ENCODE measurements around the gene LNX1.
"Not testable (repeated sequence)": the region's sequence is repeated elsewhere in the genome, so short reads cannot be mapped to it uniquely, and the experiment has no call there.

Gene LNX1

DNA sequence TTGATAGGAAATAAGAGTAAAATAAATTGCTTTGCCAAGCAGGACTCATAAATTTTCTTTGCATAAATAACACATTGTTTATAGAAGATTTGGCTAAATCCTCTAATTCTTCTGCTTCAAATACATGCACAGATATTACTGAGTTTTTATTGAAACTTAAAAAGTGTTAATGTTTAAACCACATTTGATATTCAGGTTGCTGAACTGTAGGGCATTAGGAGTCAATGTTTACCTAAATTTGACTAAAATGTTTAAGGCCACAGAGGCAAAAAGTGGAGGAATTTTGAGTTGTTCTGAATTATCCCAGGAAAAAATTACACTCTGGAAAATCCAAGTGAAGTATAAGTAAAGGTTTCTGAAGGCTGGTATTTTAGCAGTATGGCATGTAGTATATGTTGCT lies 135.1 kb downstream of the LNX1 start:
- DNase-seq: no peak

DNA sequence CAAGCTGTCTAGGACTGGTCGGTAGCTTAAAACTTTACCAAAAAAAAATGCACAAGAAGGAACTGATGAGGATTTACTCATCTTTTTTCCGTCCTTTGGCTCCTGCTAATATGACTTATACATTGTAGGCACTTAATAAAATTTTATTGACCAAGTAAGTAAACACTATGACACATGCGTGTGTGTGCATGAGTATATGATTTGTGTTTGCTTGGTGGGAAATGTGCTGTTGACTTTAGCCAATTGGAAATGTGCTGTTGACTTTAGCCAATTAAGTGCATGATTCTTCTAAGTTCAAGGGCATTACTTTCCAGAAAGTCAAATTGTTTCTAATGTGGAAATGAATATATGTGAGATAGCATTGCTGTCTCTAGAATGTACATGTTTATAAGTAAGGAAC lies 135.5 kb downstream of the LNX1 start:
- no peak for DNase-seq

DNA sequence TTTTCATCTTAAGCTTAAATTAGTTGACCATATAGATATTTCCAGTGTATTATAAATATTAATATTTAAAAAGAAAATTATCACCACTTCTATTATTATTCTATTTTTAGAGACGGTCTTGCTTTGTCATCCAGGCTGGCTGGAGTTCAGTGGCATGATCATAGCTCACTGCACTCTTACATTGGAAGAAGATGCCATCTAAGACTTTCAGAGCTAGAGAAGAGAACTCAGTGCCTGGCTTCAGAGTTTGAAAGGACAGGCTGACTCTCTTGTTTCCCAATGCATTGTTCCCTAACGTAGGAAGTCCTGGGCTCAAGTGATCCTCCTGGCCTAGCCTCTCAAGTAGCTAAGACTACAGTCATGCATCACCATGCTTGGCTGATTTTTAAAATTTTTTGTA lies 137.9 kb downstream of the LNX1 start:
- DNase-seq: no peak

DNA sequence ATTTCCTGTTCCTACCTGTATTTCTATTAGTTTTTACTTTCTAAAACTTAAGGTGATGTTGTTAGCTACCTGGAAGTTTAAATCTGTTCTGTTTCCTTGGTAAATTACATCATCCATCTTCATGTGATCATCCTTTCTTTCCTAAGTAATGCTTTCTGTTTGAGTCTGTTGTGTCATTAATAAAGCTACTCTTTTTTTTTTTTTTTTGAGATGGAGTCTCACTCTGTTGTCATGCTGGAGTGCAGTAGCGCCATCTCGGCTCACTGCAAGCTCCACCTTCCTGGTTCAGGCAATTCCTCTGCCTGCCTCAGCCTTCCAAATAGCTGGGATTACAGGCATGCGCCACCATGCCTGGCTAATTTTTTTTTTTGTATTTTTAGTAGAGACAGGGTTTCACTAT lies 140.5 kb downstream of the LNX1 start:
- peak; percentile 2 for DNase-seq

DNA sequence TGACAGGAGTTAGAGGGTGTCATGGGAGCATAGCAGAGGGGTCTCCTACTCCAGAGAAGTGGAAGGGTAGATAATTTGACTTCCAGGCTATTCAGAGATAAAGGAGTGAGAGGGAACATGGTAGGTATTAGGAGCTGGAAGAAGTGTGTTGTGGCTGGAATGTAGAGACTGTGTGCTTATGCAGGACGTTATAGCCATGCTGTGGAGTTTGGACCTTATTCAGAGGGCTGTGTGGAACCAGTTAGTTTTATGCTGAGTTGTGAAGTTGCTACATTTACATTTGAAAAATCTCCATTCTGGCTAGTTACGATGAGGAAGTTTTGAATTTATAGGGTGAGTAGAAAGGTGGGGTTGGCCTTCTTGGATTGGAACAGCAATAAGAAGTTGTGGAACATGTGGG lies 146.3 kb downstream of the LNX1 start:
- DNase-seq: no peak

- no peak for DNase-seq
Measured at GRCh38 chr4:53441564-53441963, 149.7 kb downstream of the LNX1 start.

- no peak for DNase-seq
Measured at GRCh38 chr4:53436251-53436650, 155.0 kb downstream of the LNX1 start.

GRCh38 chr4:53432528-53433424 lies 158.5 kb downstream of the LNX1 start:
- DNase-seq: no peak

GRCh38 chr4:53431052-53431451 lies 160.2 kb downstream of the LNX1 start:
- DNase-seq: no peak

DNA sequence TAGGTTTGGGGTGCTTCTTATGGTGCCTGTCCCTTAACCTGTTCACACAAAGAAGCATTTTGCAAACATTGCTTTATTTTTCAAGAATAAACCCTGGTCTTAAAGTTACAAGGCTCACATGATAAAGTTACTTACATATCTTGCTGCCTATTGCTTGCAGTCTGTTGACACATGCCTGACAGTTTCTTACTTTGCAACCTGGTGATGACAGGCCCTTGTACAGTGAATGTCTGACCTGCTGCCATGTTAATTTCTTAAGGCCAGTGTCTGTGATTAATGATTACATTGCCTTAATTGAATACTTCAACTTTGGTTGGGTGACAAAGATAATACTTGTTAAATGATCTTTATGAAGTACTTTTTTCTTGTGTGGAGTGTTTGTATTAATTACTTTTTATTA lies 163.9 kb downstream of the LNX1 start:
- no peak for DNase-seq

GRCh38 chr4:53424280-53424679 lies 167.0 kb downstream of the LNX1 start:
- no peak for DNase-seq

DNA sequence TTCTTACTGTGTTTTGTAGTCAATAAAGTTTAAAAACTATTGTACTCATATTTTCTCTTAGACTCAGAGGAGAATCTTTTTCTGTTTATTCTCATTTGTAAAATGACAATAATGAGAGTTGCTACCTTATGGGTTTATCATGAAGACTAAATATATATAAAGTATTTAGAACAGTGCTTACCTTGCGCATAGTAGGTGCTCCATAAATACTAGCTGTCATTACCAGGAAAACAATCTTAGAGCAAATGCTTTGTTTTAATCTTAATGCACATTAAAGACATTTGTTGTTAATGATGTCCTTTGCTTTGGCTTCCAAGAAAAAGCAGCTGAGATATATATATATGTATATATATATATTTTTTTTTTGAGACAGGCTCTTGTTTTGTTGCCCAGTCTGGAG lies 168.9 kb downstream of the LNX1 start:
- DNase-seq: no peak

DNA sequence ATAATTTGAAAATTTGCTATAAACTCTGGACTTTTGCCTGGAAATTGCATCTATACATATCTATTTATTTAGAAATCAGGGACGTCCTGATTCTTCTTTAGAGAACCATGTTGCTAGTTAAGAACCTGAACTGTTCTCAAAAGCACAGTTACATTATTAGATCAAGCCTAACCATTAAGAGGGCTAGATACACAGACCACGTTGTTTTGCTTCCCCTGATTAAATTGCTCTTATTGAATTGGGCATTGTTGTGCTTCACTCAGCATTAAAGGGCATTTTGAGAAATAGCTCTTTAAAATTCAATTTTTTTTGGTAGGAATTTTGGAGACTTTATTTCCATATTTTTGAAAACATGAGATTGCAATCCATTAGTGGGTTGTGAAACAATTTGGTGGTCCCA lies 169.5 kb downstream of the LNX1 start:
- no peak for DNase-seq

- no peak for DNase-seq
Measured at GRCh38 chr4:53419208-53419607, 172.1 kb downstream of the LNX1 start.

DNA sequence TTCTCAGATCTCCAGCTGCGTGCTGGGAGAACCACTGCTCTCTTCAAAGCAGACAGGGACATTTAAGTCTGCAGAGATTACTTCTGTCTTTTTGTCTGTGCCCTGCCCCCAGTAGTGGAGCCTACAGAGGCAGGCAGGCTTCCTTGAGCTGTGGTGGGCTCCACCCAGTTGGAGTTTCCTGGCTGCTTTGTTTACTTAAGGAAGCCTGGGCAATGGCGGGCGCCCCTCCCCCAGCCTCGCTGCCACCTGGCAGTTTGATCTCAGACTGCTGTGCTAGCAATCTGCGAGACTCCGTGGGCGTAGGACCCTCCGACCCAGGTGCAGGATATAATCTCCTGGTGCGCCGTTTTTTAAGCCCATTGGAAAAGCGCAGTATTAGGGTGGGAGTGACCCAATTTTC lies 181.8 kb downstream of the LNX1 start:
- DNase-seq: not testable (repeated sequence)

All from EL (cell line).